ENCODE results near the gene FKBP3. TPM values are rescaled to one million over a fixed set of nuclear protein-coding genes. Genes with fewer than 3 reads are reported as not detected.

Gene FKBP3
- total RNA-seq, 2 experiments from 2014 or later: 22.4 to 41.1 TPM

DNA sequence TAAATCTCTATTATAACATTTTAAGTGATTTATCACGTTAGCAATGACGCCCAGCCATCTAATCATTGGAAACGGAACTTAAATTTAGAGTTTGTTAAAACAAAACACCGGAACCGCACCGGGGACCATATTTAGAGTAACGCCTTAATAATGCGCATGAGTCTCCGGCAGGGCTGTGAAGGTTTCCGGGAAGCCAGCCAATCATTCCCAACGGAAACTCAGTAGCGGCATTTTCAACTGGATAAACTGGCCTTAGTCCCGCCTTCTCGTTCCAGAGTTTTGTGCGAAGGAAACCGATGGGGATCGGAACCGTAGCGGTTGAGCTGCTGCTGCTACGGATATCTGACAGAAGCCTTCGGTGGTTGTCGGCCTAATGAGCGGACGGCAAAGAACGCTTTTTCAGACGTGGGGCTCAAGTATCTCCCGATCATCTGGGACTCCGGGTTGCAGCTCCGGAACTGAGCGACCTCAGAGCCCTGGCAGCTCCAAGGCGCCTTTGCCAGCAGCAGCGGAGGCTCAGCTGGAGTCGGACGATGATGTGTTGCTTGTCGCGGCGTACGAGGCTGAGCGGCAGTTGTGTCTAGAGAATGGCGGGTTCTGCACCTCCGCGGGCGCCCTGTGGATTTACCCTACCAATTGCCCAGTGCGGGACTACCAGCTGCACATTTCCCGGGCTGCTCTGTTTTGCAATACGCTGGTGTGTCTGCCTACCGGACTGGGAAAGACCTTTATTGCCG lies 1.5 kb upstream of the FKBP3 start, which contains the start of gene FANCM:
TSS of gene FANCM (plus strand) at position 272 of the 737 bp plus-strand sequence. CDS start at position 374, 102 bp downstream.
- TSS peak; percentile 52 for BruUV-seq (replicated peaks)
- peaks cover 61% of the 10 kb centered on the region for H3K79me2 ChIP-seq (ENCODE audit: insufficient read depth, low read depth, low read length)
- H4K20me1 ChIP-seq (ENCODE audit: insufficient read depth, low read length): peaks cover 23% of the 10 kb centered on the region
- peak within 1 kb of the TSS; percentile 87 for H3K4me2 ChIP-seq (ENCODE audit: low read length)
- peak within 1 kb of the TSS; percentile 84 for H3K4me3 ChIP-seq (ENCODE audit: low read depth, low read length, poor library complexity, severe bottlenecking)
- peak within 1 kb of the TSS; percentile 84 for H3K27ac ChIP-seq (ENCODE audit: low read depth, low read length, poor library complexity, severe bottlenecking)
- peak within 1 kb of the TSS; percentile 92 for H2AFZ ChIP-seq (ENCODE audit: low read length)
- H3K9me3 ChIP-seq (ENCODE audit: low read length): no peaks in the 10 kb centered on the region
- H3K9me2 ChIP-seq (ENCODE audit: insufficient read depth, low read length): no peaks in the 10 kb centered on the region
- peaks cover 8% of the 10 kb centered on the region for H3K36me3 ChIP-seq (ENCODE audit: insufficient read depth, low read length)
- TF ChIP-seq EZH2phosphoT487 (IDR thresholded peaks at IDR 0.05; ENCODE audit: borderline replicate concordance, low read depth, low read length): no peak
- TF ChIP-seq, protein P1, sequence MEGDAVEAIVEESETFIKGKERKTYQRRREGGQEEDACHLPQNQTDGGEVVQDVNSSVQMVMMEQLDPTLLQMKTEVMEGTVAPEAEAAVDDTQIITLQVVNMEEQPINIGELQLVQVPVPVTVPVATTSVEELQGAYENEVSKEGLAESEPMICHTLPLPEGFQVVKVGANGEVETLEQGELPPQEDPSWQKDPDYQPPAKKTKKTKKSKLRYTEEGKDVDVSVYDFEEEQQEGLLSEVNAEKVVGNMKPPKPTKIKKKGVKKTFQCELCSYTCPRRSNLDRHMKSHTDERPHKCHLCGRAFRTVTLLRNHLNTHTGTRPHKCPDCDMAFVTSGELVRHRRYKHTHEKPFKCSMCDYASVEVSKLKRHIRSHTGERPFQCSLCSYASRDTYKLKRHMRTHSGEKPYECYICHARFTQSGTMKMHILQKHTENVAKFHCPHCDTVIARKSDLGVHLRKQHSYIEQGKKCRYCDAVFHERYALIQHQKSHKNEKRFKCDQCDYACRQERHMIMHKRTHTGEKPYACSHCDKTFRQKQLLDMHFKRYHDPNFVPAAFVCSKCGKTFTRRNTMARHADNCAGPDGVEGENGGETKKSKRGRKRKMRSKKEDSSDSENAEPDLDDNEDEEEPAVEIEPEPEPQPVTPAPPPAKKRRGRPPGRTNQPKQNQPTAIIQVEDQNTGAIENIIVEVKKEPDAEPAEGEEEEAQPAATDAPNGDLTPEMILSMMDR (conservative IDR thresholded peaks at IDR 0.05; ENCODE audit: low read length): no peak
- peak; percentile 98 for DNase-seq (ENCODE audit: low spot score)
- peaks cover 32% of the 10 kb centered on the region for H3K4me1 ChIP-seq (ENCODE audit: insufficient read depth, low read length, poor library complexity, severe bottlenecking)
- ChIA-PET CTCF (ENCODE audit: unreplicated experiment) (no interaction called here), POLR2A (interaction anchor here (0.5 to 2.6 kb wide), 16 partner anchors 9 to 174 kb away, joined by 3 to 12 read pairs (median 3); partner anchors contain the start of genes KLHL28, MIS18BP1 and TOGARAM1)
- intact Hi-C loops (cut with micrococcal nuclease; ENCODE audit: unreplicated experiment): loop anchor here (1.0 to 5.0 kb wide), 4 partner anchors 51 to 239 kb away; partner anchors contain the start of gene PRPF39

DNA sequence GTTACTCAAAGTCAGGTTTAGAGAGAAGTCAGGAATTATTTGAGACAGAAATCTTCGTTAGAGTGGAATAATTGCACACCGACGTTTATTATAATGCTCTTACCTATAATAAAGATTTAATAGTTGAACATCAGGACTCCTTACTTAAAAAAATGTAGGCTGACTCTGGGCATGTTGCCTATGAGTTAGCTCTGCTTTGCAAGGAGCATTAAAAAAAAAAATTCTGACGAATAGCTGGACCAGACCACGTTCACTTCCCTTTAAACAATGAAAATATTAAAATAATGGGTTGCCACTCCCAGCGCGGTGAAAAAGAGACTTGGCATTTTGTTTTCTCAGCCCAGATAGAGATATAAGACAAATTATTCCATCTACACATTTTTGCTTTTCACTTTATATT lies 875 bp upstream of the FKBP3 start:
- POLR2A ChIA-PET: interaction anchor here (0.5 to 2.5 kb wide), 8 partner anchors 9 to 173 kb away, joined by 3 to 10 read pairs (median 4); partner anchors contain the start of genes KLHL28 and TOGARAM1
- peak overlapping the region; percentile 84 for H3K4me3 ChIP-seq (ENCODE audit: low read depth, low read length, poor library complexity, severe bottlenecking)
- peaks cover 29% of the 10 kb centered on the region for H3K4me1 ChIP-seq (ENCODE audit: insufficient read depth, low read length, poor library complexity, severe bottlenecking)
- peaks cover 54% of the 10 kb centered on the region for H3K79me2 ChIP-seq (ENCODE audit: insufficient read depth, low read depth, low read length)
- intact Hi-C loops (cut with micrococcal nuclease; ENCODE audit: unreplicated experiment): loop anchor here (2.0 to 5.0 kb wide), 3 partner anchors 50 to 238 kb away; partner anchors contain the start of gene PRPF39
- peaks cover 23% of the 10 kb centered on the region for H4K20me1 ChIP-seq (ENCODE audit: insufficient read depth, low read length)
- peak overlapping the region; percentile 84 for H3K27ac ChIP-seq (ENCODE audit: low read depth, low read length, poor library complexity, severe bottlenecking)
- DNase-seq (ENCODE audit: low spot score): peak; percentile 33
- no peaks in the 10 kb centered on the region for H3K9me3 ChIP-seq (ENCODE audit: low read length)
- H3K36me3 ChIP-seq (ENCODE audit: insufficient read depth, low read length): peaks cover 2% of the 10 kb centered on the region; the same call in 1 of the 2 replicates
- no peaks in the 10 kb centered on the region for H3K9me2 ChIP-seq (ENCODE audit: insufficient read depth, low read length)
- CTCF ChIA-PET (ENCODE audit: unreplicated experiment): no interaction called here
- TF ChIP-seq, protein P1 (conservative IDR thresholded peaks at IDR 0.05; ENCODE audit: low read length): no peak
- no peak for TF ChIP-seq EZH2phosphoT487 (IDR thresholded peaks at IDR 0.05; ENCODE audit: borderline replicate concordance, low read depth, low read length)
- peak overlapping the region; percentile 92 for H2AFZ ChIP-seq (ENCODE audit: low read length)
- peak overlapping the region; percentile 87 for H3K4me2 ChIP-seq (ENCODE audit: low read length)
- no TSS peak for BruUV-seq (replicated peaks)

Measured in OCI-LY7 (cell line).